Stimulated activated naive CD4-positive, alpha-beta T cell treated with Interleukin-2 at 50 U/mL for 16 hours (primary cell): ENCODE measurements around the gene CHFR.
"Not testable (repeated sequence)": the region's sequence is repeated elsewhere in the genome, so short reads cannot be mapped to it uniquely, and the experiment has no call there.

ENCODE experiments used
- DNase-seq: peaks from one replicate; lab custom pipeline; 2025; lab: John Stamatoyannopoulos, UW

The CHFR gene

GRCh38 chr12:132874620-132875019, 12.8 kb downstream of the CHFR start:
- DNase-seq, result not testable (repeated sequence)

DNA sequence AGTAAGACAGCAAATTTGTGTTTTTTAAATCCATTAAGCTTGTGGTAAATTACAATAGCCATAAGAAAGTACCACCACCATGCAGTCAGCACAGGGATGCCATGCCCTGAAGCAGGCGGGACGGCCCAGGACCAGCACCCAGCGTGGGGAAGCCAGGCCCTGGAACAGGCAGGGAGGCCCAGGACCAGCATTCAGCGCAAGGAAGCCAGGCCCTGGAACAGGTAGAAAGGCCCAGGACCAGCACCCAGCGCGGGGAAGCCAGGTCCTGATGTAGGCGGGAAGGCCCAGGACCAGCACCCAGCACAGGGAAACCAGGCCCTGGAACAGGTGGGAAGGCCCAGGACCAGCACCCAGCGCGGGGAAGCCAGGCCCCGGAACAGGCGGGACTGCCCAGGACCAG, 13.2 kb downstream of the CHFR start:
- DNase-seq, result no peak

- DNase-seq, result no peak
Measured at GRCh38 chr12:132873724-132874123, 13.7 kb downstream of the CHFR start.

- no peak for DNase-seq
Measured at GRCh38 chr12:132872975-132873421, 14.4 kb downstream of the CHFR start.

- DNase-seq, result no peak
Measured at GRCh38 chr12:132872073-132872855, 15.1 kb downstream of the CHFR start.

GRCh38 chr12:132869551-132869950, 17.9 kb downstream of the CHFR start:
- no peak for DNase-seq

- no peak for DNase-seq
Measured at GRCh38 chr12:132866251-132866828, 21.1 kb downstream of the CHFR start.

- DNase-seq, result no peak
Measured at GRCh38 chr12:132861558-132861957, 25.8 kb downstream of the CHFR start.

DNA sequence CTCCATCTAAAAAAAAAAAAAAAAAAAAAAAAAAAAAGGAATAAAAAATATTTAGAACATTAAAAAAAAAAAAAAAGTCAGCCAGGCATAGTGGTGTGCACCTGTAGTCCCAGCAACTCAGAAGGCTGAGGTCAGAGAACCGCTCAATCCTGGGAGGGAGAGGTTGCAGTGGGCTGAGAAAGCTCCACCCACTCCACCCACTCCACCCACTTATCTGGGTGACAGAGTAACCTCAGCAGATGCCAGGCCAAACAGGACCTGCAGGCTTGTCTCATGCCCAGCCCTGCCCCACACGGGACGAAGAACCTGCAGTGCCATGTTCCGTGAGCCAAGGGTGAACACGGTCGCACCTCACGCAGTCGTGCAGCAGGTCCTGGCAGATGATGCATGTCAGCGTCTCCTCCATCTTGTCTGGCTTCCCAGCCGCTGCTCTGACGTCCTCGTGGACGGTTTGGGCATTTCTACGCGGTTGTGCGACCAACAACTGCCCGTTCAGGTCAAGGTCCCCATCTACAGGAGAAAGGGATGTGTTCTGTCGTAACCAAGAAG, 28.6 kb downstream of the CHFR start:
- no peak for DNase-seq

- not testable (repeated sequence) for DNase-seq
Measured at GRCh38 chr12:132857019-132857418, 30.4 kb downstream of the CHFR start.

- no peak for DNase-seq
Measured at GRCh38 chr12:132856581-132856980, 30.8 kb downstream of the CHFR start.

DNA sequence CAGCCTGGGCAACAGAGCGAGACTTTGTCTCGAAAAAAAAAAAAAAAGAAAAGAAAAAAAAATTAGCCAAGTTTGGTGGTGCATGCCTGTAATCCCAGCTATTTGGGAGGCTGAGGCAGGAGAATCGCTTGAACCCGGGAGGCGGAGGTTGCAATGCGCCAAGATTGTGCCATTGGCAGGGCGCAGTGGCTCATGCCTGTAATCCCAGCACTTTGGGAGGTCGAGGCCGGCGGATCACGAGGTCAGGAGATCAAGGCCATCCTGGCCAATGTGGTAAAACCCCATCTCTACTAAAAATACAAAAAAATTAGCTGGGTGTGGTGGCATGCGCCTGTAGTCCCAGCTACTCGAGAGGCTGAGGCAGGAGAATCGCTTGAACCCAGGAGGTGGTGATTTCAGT, 32.2 kb downstream of the CHFR start:
- not testable (repeated sequence) for DNase-seq

DNA sequence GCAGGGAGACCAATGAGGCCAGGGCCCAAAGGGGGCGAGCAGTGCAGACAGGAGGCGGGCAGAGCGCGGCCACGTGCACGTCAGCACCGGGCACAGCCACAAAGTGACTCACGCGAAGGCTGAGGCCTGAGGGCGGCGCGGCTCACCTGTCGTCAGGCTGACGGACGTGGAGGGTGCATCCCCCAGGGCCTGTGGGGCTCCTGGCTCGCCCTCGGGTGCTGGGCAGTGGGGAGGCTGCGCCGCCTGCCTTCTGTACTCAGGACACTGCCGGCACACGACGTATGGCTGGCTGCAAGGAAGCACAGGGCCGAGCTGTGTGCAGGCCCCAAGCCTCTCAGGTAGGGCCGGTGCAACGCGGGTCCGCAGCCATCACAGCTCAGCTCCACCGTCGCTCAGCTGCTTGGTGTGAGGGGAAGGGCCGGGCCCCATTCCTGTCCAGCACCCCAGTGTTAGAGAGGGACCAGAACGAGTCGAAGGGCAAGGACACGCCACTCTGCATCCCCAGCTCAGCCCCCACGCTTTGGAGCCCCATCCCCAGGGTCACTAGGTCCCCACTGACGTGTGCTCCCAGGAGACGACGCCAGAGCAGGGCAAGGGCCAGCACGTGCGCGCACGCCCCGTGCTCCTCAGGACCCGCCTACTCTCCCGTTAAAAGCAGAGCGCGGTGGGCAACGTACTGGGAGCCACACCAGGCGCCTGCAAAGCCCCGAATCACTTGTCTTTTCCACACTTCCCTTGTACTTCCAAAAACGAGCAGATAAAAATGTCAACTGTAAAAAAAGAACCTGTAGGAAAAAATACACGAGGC, 33.9 kb downstream of the CHFR start:
- DNase-seq, result no peak

GRCh38 chr12:132852496-132852895, 34.9 kb downstream of the CHFR start:
- no peak for DNase-seq

DNA sequence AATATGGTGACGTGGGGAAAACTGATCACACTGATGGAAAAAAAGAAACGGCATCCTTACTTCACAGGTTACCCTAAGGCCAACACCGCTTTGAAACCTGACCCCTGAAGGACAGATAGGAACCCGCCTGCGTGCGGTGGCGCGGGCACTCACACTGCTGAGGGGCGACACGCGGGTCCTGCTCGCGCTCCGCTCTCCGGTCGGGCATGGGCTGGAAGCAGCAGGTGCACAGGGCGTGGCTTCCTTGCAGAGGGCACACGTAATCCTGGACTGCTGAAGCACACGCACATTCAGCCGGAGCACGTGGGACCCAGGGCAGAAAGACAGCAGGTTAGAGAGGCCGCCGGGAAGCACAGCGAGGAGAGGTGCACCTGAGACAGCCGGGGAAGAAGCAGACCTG, 35.9 kb downstream of the CHFR start:
- no peak for DNase-seq

DNA sequence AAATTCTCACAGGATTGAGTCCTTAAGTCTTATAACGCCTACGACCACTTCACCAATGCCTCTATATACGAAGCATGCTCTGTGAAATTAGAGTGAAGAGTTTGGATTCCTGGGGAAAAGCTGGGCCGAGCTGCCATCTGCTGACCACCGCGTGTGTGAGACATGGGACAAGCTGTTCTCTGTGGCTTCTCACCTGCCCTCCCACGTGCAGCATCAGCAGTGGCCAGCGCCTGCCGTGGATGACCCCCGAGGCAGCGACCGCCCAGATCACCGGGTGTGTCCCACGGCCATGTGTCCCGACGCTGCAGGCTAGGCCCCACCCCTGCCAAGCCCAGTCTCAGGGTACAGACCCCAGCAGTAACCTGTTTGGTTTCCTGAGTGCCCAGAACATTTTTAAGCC, 37.1 kb downstream of the CHFR start:
- no peak for DNase-seq

DNA sequence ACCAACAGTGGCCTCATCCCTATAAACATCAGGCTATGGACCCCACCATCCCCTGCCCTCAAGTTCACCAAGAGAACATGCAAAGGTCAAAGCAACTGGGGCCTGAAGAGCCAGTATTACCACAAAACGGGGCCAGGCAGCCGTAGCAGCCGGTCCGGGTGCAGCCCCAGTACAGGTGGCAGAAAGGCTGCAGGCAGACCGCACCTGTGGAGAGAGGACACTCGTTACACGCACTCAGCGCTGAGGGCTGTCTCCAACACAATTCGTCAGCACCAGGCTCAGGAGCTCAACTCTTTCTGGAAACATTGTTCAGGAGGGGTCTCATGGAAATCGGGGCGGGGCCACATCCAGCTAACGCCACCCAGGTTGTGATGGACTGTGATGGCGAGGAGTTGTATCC, 38.9 kb downstream of the CHFR start:
- DNase-seq, result no peak

- DNase-seq, result no peak
Measured at GRCh38 chr12:132847363-132848356, 39.7 kb downstream of the CHFR start.

- DNase-seq, result not testable (repeated sequence)
Measured at GRCh38 chr12:132844681-132845080, 42.7 kb downstream of the CHFR start.

DNA sequence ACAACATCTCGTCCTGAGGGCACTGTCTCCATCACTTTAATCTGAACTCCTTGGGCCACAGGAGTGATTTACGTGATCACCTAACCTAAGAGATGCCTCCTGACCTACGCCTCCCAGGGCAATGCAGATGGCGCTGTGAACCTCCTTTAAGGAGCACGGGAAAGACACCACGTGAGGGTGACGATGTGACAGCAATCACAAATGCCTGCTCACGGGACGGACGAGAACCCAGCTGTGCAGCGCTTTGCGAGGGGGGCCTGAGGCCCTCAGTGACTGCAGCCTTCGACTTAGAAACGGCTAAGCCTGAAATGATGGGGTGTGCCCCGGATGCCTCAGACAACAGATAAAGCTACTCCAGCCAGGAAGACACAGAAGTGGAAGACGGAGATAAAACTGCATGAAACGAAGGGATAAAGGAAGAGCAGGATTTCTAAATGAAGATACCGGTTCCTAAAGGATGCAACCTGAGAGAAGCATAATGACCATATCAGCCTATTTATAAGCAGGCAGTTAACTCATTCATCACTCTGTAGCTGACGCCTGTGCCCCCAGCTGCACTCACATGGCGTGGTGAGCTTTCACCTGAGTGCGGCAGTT, 44.9 kb downstream of the CHFR start:
- DNase-seq, result no peak

DNA sequence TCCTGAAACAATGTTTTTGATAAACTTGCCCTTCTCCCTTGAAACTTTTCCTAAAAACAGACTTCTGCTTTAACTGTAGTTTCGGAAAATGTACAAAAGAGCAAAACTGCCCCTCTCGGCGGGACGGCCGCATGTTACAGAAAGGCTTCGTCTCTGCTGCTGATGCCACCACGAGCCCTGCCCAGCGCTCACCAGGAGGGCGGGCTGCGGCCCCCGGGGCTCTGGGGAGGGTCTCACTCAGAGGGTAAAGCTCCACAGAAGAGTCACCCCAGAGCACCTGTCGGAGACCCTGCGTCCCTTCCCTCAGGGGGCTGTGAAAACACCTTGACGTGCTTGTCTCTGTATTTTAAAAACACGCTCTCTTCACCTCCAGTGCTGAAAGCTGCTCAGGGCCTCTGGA, 46.3 kb downstream of the CHFR start:
- DNase-seq, result no peak
